ENCODE measurements around the gene GALK2.

The GALK2 gene

DNA sequence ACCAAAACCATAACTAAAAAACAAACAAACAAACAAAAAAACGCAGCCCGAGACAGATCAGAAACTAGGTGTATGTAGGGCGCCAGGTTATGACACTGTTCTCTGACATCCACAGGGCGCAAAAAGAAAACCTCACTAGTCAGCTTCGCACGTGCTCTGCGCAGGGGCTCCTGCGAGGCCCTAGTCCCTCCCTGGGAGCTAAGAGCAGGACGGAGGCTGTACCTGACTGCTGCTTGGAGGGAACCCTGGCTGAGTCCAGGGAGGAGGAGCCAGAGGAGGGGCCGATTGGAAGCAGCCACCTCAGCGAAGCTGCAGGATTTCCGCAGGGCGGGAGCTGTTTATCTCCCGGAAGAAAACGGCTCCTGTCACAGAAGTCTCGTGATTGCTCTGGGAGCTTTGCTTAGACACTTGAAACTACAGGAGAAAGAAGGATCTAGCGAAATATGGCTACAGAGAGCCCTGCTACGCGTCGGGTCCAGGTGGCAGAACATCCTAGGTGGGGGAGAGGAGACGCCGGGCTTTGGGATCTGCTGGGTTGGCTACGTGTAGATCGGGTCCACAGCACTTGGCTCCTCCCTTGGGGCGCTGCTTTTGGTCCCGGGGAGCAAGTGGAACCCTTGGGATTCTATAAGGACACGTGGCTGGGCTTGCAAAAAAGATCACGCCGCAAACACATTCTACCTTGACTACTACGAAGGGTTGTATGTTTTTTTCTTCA is at the start of gene GALK2:
Gene GALK2, plus strand, starts transcription at position 368 of the 718 bp plus-strand sequence. Its CDS starts 76 bp downstream, at position 444.
- DNase-seq = peak; percentile 92

DNA sequence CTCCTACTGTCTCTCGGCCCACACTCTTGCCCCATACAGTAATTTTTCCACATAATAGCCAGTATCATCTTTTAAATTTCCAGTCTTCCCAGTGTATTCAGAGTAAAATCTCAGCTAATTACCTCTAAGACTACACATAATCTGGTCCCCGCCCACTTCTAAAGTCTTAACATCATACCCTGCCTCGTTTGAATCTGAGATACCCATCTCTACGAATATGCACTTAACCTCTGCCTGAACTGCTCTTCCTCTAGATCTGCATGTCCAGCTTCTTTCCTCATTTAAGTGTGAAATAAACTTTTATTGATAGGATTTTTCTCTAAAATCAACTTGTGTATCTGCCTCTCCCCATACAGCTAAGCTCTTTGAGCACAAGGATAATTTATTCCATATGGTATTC is 49.2 kb upstream of the GALK2 start:
- no peak for DNase-seq

DNA sequence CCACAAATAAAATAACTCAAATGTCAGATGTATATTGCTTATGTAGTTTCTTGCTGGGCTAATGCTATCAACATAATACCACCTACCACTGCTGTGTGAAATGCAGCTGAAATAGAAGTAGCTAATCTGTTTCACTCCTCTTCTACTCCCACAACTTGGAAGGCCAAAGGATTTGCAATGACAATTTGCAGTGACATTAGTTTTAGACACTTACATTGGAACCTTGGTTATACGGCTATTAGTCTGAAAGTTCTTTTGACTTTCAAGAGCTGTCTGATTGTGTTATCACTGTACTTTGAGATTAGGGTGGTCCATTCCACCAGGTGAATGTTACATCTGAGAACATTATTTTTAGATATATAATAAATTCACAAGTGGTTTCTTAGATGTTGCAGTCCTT is 48.1 kb upstream of the GALK2 start:
- DNase-seq = no peak

DNA sequence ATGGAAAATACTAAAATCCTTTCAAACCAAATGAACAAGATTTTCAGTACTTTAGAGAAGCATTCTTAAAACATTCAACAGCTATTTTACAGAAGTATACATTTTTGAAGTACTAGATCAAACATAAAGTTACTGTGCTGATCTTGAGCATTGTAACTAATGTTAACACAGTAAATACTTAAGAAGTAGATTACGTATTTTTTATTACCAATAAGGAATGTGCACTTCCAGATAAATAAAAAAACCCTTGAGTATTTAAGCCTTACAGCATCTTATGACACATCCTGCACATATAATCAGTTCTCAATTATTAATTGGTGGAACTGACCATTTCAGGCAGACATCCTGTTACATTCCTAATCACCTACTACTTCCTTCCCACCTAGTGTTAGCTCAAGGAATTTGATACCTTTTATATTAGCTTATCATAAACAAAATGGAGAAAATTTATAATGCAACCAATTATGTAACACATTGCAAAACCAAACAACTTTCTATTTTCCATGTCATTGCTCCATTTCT is 47.4 kb upstream of the GALK2 start:
- DNase-seq = no peak

DNA sequence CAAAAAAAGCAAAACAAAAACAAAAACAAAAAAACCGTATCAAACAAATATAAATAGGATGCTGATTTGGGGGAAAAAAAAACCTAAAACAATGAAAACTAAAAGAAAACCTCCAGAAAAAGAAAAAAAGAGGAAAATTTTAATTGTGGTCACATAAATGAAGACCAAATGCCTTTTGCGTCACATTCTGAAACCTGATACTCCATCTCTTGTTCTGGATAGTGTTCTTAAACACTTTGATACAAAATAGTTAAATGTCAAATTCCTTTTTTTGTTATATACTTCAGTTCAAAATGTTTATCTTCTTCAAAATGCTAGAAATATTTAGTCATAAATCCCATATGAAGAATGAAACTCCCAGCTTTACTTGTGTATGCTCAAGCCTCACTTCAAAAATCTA is 45.7 kb upstream of the GALK2 start:
- no peak for DNase-seq

DNA sequence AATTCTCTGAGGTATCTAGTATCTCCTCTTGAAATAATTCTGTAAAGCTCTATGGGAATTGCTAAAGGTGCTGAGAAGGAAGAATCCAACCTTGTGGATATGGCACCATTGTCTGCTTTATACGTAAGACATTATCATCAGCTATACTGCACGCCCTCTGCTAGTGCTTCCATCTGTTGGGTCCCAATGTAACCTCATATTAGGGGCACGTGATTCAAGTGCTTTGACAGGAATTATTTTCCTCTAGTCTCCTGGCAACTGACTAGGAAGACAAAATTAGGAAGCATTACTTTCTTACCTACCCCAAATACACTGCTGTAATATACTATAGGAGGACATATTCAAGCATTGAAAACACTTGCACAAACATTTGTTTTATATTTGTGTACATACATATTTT is 38.6 kb upstream of the GALK2 start:
- DNase-seq = no peak

DNA sequence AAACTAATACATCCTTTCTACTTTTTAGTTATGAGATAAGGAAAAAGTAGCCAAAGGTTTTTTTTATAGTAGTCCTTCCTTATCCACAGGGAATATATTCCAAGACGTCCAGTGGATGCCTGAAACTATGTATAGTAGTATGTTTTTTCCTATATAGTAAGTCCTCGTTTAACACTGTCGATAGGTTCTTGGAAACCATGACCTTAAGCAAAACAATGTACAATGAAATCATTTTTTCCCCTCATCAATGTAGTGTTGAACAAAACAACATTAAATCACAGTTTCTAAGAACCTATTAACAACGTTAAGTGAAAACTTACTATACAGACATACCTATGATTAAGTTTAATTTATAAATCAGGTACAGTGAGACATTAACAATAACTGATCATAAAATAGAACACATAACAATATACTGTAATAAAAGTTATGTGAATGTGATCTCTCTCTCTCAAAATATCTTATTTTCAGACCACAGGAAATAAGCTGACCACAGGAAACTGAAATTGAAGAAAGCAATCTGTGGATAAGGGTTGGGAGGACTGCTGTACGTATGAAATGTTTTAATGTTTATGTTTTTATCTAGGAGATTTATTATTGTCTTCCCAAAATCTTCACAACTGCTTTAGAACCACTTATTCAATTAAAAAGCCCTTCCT is 35.2 kb upstream of the GALK2 start:
- no peak for DNase-seq

DNA sequence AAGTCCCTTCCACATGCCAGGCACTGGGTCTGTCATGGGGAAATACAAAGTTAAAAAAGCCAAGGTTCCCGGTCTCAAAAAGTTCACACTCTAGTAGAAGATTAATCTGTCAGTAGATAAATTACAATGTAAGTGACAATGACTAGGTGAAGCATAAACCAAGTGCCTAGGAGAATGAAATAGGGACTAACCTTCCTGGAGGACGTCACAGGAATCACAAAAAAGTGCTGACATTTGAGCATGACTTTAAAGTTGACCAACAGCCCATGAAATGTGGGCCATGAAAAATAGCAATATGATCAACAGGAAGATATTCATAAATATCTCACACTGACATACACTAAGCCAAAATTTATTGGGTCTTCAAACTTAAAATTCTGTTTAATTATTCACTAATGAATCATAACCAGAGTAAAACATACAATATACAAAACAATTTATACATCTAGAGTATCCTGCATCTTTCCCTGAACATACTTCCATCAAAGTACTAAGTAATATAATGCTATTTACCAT is 34.6 kb upstream of the GALK2 start:
- no peak for DNase-seq

DNA sequence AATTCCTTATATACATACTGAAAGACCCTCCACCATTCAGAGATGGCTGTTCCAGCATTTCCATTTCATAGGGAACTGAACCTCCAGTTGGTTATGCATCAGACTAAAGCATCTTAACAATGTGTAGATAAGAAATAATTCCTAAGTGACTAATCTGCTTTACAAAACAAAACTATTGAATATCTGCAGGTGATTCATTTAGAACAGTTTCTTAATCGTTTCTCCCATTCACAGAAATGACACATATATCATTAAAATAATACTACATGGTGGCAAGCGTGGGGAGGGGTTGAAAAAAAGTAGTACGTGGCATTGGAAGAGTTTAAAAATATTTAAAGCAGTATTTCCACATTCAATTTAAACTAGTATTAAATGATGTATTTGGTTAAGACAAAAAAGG is 34.1 kb upstream of the GALK2 start:
- DNase-seq = no peak

DNA sequence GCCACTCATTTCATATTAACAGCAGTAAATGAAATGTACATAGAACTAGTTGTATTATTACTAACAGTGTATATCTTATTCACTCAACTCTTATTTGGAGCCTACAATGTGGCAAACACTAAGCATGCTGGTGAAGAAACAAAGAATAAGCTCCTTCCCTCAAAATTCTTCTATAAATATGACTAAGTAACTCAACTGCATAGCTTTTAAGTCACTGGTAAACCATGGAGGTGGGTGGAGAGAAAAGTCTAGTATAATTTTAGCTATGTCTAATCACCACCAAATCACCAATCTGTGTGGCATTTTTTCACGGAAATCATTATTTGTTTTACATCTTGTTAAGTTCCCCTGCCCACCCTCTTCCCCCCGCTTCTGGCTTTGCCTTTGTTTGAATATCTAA is 32.2 kb upstream of the GALK2 start:
- no peak for DNase-seq

DNA sequence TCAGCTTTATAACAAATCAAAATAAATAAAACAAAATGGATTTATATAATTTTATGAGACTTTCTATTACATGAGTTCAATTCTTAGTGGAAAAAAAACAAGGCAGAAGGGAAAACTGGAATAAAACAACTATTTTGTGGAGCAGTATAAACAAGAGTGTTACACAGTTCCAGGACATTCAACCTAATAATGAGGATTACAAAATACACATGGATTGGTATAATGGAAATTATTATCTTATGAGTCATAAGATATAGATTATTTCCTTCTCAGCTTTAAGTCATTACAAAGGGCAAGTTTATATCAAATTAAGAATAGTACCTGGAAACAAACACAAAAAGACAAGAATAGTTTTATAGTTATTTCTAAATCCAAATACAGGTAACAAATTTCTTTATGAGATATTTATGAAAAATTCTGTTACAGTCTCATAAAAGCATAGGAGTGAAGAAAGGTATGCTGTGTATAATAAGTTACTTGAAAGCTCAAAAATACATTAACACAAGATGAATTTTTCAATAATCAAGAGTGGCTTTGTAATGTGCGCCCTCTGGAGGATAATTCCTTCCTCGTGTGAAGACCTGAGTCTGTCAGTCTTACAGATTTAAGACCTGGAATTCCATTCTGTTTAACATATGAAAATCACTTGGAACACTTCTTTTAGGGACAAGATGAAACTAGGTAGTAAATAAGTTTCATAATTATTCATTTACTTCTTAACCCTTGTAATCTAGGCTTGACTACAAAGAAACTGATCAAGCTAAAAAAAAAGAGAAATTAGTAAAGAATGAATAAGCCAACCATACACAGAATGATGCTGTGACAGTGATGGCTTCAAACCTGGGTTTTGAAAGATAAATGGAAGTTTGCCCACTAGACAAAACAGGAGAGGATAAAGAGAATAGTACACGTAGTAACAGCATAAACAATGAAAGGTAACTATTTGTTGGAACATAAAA is 24.1 kb upstream of the GALK2 start:
- DNase-seq = no peak

DNA sequence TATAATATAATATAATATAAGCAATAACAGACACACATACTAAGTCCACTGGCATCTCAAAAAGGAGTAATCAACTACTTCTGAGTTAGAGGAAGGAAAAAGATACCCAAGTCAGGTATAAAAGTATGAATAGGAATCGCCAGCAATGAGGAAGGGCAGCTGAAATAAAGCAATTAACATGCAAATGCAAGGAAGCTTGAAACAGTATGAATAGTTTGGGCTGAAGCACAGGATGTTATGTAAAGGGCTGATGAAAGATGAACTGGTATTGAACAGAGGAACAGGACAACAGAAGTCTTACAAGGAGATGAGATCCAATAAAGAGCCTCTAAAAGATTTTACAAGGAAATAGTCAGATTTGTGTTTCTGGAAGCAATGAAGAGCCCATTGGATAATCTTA is 21.7 kb upstream of the GALK2 start:
- no peak for DNase-seq

DNA sequence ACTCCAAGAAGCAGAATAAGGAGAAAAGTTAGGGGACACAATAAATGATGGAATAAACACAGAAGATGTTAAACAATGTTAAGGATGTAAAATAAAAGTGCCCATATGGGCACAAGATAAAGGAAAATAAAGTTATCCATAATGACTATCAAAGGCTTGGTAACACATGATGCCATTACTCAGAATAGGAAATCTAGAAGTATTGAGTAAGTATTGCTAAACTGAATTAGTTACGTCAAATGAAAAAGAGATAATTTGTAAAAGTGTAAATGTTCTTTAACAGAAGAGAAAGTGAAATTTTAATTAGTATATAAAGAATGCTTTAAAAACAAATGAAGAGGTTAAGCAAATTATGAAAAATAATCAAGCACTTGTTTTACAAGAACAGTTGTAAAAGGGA is 21.3 kb upstream of the GALK2 start:
- DNase-seq = no peak

DNA sequence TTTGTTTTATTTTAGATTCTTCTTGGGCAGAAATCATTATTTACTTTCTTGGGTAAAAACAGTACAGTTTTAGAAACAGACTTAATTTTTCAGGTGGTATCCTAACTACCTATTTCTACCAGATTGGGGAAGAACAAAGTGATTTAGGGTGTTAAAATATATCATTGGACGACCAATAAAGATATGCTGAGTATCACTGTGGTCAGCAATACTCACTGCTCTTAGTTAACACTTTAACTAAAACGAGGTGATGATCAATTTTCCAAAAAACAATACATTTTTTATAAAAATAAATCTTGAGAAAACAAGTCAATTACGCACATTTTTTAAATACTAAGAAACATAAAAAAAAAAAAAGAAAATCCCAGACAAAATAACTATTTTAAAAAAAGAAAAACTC is 18.2 kb upstream of the GALK2 start:
- no peak for DNase-seq

DNA sequence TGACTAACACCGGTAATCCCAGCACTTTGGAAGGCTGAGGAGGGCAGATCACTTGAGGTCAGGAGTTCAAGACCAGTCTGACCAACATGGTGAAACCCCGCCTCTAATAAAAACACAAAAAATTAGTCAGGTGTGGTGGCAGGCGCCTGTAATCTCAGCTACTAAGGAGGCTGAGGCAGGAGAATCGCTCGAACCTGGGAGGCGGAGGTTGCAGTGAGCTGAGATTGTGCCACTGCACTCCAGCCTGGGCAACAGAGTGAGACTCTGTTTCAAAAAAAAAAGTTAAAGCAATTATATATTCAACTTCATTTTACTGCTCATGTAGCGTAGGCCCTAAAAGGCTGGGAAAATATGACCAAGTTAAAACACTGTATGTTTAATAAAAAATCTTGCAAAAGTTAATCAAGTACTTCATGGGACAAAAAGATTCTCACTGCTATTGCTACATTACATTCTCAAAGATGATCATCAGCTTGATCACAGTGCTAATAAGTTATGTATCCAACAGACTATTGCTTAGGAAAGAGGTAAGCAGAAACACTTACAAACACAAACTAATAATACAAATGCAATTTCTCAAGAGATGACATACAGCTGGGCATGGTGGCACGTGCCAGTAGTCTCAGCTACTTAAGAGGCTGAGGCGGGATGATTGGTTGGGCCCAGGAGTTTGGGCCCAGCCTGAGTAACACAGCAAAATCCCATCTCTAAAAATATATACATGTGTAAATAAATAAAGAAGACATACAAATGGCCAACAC is 17.3 kb upstream of the GALK2 start:
- no peak for DNase-seq

DNA sequence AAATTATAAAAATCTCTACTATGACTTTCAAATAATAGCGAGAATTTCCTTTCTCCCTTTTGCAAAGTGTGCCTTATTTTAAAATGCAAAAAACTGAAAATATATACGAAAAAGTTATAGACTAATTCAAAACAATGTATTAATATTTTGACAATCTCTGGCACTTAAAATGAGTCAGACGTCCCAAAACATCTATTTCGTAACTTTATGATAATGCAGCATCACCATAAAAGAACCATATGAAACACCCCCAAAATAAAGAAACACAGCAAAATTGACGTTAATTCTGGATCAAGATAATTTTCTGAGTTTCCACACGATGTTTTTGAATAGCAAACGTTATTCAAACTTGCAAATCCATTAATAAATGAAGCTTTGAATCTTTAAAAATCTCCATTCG is 15.7 kb upstream of the GALK2 start:
- no peak for DNase-seq

DNA sequence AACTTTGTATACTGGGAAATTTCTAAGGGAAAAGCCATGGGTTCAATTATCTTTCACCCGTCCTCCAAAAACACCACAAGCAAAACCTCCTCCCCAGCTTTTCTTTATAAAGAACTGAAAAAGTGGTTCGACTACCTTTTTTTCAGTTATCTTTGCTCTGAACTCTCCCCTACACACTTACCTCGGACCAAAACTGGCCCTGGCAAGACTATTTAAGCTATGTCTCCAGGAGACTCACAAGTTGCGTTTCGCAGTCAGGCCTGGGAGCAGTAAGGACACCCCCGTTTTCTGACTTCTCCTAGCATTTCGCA is 15.3 kb upstream of the GALK2 start:
- no peak for DNase-seq

DNA sequence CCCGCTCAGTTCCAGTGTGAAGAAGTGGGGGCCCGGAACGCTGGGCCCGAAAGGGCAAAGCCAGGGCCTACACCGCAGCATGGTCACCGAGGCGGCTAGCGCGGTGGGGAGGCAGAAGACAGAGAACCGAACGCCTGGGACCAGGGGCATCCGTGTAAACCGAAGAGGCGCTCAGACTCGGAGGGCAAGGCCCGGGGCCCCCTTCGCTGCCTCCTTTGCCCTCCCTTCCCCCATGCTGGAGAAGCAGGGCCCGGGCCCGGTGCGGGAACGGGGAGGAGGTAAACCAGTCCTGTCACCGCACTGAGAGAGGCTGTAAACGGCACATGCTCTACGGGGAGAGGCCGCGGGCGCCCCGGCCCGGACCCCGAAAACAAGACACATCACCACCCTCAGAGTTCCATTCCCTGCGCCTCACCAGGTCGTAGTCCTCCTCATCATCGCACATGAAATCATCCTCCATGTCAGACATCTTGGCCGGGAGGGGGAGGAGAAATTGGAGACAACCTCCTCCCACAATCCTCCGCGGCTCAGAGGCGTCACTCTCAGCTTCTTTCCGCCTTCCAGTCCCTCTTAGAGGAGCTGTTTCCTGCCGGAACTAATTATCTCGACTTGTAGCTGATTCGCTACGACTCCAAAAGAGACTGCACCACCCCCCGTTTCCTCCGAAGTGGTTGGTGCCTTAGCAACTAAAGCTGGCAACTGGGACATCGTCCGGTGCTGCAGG is 14.8 kb upstream of the GALK2 start, which contains the start of gene COPS2:
Gene COPS2, minus strand, starts transcription at position 490 of the 724 bp plus-strand sequence. Its CDS starts 21 bp downstream, at position 469.
- peak; percentile 97 for DNase-seq

DNA sequence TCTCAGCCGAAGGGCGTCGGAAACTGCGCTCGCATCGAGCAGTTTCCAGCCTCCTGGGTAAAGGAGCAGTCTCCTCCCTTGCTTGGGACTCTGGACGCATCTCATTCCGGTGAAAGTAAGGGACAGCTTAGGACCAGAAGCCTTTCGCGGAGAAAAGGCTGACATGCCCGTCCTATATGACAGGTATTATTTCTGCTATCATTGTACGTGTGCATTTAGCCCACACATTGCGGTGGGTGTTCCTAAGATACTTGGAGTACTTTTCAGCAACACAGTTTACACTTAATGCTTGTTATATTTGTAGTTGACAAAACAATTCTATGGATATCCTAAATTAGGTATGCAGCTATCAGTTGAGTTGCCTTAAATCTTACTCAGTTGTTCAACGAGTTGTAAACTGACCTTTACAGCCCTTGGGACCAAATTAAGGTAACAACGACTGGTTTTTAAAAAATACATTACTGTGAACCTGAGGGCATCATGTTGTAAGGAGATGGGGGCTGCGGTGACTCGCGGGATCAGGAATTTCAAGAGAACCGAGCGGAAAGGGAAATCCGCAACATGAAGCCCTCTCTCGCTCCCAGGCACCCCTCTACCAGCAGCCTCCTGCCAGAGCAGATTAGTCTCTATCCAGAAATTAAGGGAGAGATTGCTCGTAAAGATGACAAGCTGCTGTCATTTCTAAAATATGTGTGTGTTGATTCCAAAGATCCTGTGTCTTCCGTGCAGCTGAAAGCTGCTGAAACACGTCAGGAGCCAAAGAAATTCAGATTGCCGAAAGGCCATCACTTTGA is 14.0 kb upstream of the GALK2 start:
- DNase-seq = no peak

DNA sequence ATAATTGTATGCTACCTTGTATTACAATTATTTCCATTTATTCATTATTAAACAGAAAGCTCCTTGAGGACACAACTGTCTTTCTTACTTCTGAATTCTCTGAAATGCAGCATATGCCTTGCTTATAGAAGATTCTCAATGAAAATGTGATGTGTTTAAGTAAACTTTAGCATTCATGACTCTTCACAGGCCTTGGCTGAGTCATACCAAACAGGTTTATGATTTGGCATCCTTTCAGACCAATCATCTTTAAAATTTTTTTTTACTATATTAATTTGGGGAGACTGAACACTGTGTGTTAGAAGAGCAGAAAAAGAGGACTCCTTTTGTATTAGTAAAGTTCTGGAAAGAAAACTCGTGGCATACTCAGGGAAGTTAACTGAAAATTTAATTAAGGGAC is 6.4 kb upstream of the GALK2 start:
- no peak for DNase-seq

DNA sequence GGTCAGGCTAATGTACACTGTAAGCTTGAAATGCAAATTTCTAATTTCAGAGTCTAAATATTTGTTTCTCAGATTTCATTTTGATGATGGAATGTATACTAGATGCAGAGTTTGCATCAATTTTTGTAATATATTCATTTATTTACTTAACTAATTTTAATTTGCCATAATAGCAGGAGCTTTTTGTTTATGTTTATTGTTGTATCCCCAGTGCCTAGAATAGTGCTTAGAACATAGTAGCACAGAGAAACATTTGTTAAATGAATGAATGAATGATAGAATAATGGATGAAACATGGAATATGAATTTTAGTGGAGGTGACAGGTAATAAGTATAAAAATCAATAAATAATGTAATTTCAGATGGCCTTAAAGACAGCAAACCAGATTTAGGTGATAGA is 5.2 kb upstream of the GALK2 start:
- DNase-seq = no peak

Measured in activated CD4-positive, alpha-beta T cell treated with anti-CD3 and anti-CD28 coated beads, Interleukin-2, amount 50 U/mL, for 16 hours (primary cell).